Activated CD4-positive, alpha-beta T cell treated with anti-CD3 and anti-CD28 coated beads, Interleukin-2, Interleukin-6, amounts not matched to agents 100 ng/mL and 50 ng/mL, durations not matched to agents 16 hours and 8 hours (primary cell): Measurements from ENCODE around the gene TTC28.
"Not testable (repeated sequence)": the region's sequence is repeated elsewhere in the genome, so short reads cannot be mapped to it uniquely, and the experiment has no call there.

Experiments used
- DNase-seq: peaks from one replicate; pipeline ENCODE4 v3.0.0-alpha.2; 2020

Gene TTC28

GRCh38 chr22:28074526-28074925, 605.1 kb downstream of the TTC28 start:
- DNase-seq = no peak

- no peak for DNase-seq
Observed at GRCh38 chr22:28072066-28072465, 607.6 kb downstream of the TTC28 start.

- no peak for DNase-seq
Observed at GRCh38 chr22:28068826-28069225, 610.8 kb downstream of the TTC28 start.

GRCh38 chr22:28064920-28065319, 614.7 kb downstream of the TTC28 start:
- DNase-seq = no peak

GRCh38 chr22:28063656-28064055, 616.0 kb downstream of the TTC28 start:
- no peak for DNase-seq

- not testable (repeated sequence) for DNase-seq
Observed at GRCh38 chr22:28060594-28060993, 619.0 kb downstream of the TTC28 start.

- DNase-seq = no peak
Observed at GRCh38 chr22:28058036-28058435, 621.6 kb downstream of the TTC28 start.

- no peak for DNase-seq
Observed at GRCh38 chr22:28054819-28055208, 624.8 kb downstream of the TTC28 start.

- no peak for DNase-seq
Observed at GRCh38 chr22:28053896-28054818, 625.5 kb downstream of the TTC28 start.

- no peak for DNase-seq
Observed at GRCh38 chr22:28052825-28053269, 626.8 kb downstream of the TTC28 start.

- peak; percentile 49 for DNase-seq
Observed at GRCh38 chr22:28051787-28052356, 627.8 kb downstream of the TTC28 start.

- no peak for DNase-seq
Observed at GRCh38 chr22:28051091-28051786, 628.4 kb downstream of the TTC28 start.

- DNase-seq = no peak
Observed at GRCh38 chr22:28048529-28048928, 631.1 kb downstream of the TTC28 start.

GRCh38 chr22:28047740-28048139, 631.9 kb downstream of the TTC28 start:
- no peak for DNase-seq

GRCh38 chr22:28046100-28046499, 633.5 kb downstream of the TTC28 start:
- DNase-seq = no peak

GRCh38 chr22:28044546-28045173, 635.0 kb downstream of the TTC28 start:
- DNase-seq = no peak

- no peak for DNase-seq
Observed at GRCh38 chr22:28043266-28043665, 636.4 kb downstream of the TTC28 start.

GRCh38 chr22:28034760-28035401, 644.8 kb downstream of the TTC28 start:
- no peak for DNase-seq

- no peak for DNase-seq
Observed at GRCh38 chr22:28034145-28034759, 645.4 kb downstream of the TTC28 start.

GRCh38 chr22:28032861-28033260, 646.8 kb downstream of the TTC28 start:
- no peak for DNase-seq

GRCh38 chr22:28031383-28031922, 648.2 kb downstream of the TTC28 start:
- no peak for DNase-seq

- no peak for DNase-seq
Observed at GRCh38 chr22:28030473-28030872, 649.2 kb downstream of the TTC28 start.
